ENCODE data around the gene PTH2. TPM values are rescaled to one million over a fixed set of nuclear protein-coding genes. Genes with fewer than 3 reads are reported as not detected.
"Not testable (repeated sequence)": the region's sequence is repeated elsewhere in the genome, so short reads cannot be mapped to it uniquely, and the experiment has no call there.

The PTH2 gene
- polyA plus RNA-seq, 3 donors, result not detected

DNA sequence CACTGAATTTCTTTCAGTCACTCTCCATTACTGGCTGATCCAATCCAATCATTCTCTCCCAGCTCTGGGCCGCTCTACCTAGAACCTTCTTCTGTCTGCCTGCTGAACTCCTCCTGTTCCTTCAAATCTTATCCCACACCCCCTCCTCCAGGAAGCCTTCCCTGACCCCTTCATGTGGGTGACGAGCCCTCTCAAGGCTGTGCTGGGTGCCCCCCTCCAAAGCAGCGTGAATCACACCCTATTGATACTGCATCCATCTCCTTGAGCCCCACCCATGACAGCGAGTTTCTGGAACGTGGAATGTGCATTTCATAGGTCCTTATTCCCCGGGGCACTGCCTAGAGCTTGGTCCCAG is 25.2 kb upstream of the PTH2 start:
- no peak for DNase-seq

GRCh38 chr19:49447485-49448431 is 24.5 kb upstream of the PTH2 start:
- no peak for DNase-seq

DNA sequence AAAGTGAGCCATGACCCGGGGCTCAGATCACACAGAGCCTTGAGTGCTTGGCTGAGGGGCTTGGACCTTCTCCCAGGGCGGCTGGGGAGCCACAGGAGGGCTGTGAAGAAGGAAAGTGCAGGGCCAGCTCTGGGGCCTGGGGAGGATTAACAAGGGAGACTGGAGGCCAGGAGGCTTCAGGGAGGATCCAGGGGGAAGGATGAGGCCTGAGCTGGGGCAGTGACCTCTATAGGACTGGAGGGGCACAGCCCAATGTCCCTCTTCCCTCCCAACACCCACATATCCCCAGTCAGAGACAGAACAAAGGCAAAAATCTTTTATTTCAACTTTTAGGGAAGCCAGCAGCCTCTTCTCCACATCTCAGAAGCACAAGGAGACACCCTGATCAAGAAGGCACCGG is 22.8 kb upstream of the PTH2 start:
- no peak for DNase-seq

GRCh38 chr19:49444100-49444700 is 21.0 kb upstream of the PTH2 start:
- not testable (repeated sequence) for DNase-seq

GRCh38 chr19:49443366-49444099 is 20.3 kb upstream of the PTH2 start:
- DNase-seq, result peak; percentile 94

DNA sequence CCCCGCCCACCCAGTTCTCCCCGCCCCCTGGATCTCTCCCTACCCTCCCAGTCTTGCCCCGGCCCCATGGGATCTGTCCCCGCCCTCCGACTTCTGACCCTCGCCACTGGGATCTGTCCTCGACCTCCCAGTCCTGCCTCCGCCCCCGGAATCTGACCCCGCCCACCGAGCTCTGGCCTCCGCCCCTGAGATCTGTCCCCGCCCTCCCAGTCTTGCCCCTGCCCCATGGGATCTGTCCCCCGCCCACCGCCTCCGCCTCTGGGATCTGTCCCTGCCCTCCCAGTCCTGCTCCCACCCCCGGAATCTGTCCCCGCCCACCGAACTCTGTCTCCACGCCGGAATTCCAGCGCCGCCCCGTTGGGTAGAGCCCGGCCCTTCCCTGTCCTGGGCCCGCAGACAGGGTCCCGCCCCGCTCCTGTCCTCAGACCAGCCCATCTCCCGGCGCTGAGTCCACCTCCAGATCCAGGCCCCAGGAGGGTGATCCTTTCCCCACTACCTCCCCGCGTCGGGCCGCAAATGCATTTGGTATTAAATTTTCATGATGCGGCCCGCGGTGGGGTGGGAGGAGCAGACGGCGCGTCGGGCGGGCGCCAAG is 19.6 kb upstream of the PTH2 start:
- DNase-seq, result peak; percentile 81

- no peak for DNase-seq
Observed at GRCh38 chr19:49442354-49442753, 19.1 kb upstream of the PTH2 start.

DNA sequence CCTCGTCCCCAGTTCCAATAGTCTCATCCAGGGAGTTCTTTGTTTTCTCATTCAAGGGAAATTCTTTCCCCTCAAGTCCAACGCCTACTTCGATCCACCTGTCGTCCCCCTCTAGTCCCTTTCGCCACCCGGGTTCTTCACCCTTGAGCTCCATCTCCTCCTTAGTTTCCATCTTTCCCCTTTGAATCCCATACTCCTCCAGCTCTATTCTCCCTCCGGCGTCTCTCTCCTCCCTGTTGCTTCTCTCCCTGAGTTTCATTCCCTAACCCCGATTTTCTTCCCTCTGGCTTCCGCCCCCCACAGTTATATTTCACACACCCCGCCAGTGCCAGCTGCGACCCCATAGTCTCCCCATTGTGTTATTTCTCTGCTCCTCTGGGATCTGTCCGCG is 18.7 kb upstream of the PTH2 start:
- no peak for DNase-seq

- no peak for DNase-seq
Observed at GRCh38 chr19:49441210-49441959, 18.1 kb upstream of the PTH2 start, which contains the start of gene SLC17A7. SLC17A7 (minus strand) TSS chr19:49441527; CDS start chr19:49441379, 148 bp downstream.

GRCh38 chr19:49440439-49441209 is 17.4 kb upstream of the PTH2 start:
- DNase-seq, result no peak

DNA sequence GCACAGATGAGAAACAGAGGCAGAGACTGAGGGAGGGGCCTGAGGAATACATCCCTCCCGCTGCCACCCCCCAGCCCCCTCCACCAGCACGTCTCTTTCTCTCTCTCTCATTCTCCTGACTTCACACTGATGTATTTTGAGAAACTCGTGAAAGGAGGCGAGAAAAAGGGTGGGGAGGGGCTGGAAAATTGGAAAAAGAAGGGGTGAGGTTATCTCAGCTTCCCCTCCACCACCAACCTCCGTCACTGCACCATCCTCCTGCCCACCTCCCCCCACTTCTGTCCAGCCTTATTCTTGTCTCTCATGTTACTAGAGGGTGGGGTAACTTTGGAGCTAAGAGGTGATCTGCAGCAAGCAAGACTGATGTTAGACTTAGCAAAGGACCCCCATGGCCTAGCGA is 16.6 kb upstream of the PTH2 start:
- DNase-seq, result no peak

DNA sequence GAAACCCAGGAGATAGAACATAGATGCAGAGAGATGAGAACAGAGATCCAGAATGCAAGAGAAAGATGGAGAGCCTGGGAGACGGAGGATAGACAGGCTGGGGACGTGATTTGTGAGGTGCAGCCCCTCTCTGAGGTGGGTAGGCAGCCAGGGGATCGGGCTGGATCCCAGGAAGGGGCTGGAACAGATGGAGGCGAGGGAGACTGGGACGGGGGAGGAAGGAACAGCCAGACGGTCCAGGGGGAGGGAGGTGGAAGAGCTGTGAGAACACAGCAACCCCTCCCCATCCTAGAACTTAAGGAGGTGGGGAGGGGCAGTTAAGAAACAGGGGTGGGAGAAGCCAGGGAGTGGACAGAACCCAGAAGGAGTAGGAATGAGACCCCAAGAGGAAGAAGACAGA is 15.0 kb upstream of the PTH2 start:
- no peak for DNase-seq

- DNase-seq, result no peak
Observed at GRCh38 chr19:49437231-49437630, 14.0 kb upstream of the PTH2 start.

- no peak for DNase-seq
Observed at GRCh38 chr19:49436381-49437017, 13.3 kb upstream of the PTH2 start.

GRCh38 chr19:49435670-49436069 is 12.4 kb upstream of the PTH2 start:
- DNase-seq, result no peak

- no peak for DNase-seq
Observed at GRCh38 chr19:49434907-49435583, 11.8 kb upstream of the PTH2 start.

- no peak for DNase-seq
Observed at GRCh38 chr19:49433240-49433901, 10.1 kb upstream of the PTH2 start.

DNA sequence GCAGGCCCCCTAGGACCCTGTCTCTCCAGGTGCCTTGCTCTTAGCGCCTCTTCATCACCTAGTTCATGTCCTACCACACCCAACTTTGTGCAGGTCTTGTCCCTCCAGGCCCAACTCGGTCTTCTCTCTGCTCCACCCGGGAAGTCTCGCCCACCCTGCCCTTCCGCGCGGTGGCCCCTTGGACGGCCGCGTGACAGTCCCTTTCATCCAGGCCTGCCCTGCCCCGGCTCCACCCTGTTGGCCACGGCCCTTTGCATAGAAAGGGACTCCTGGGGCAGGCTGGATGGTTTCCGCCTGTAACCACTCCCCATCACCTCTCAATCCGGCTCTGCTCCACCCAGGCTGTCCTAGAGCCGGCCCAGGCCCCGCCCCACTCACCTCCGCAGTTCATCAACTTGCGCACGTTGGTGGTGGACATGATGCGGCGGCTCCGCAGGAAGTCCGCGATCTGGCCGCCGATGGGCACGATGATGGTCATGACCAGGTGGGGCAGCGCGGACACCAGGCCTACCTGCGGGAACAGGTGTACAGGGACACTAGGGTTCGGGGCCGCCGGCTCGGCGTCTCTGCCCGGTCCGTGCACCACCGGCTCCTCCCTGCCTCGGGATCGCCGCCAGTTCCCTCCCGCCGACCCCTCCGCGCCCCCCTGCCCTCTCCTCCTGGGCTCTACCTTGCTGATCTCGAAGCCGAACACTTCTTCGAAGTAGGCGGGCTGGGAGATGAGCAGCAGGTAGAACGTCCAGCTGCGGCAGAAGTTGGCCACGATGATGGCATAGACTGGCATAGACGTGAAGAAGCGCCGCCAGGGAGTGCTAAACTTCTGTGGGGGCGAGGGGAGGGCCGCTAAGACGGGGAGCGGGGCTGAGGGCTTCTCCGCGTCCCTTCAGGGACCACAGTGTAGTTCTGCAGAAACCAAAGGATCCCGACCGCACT is 9.2 kb upstream of the PTH2 start:
- no peak for DNase-seq

All from renal pelvis (tissue), 4 donors.